Testis (tissue), 2 donors: ENCODE data around the gene TGM2.

Source experiments
- POLR2A ChIP-seq: fragments of 450-650 bp; IDR thresholded peaks from one replicate; pipeline ENCODE4 v1.6.1; 2017; ENCODE audit warnings: antibody characterized with exemption, mild to moderate bottlenecking, moderate library complexity
- TF ChIP-seq, protein P1 (sequence below), 3 experiments: fragments of 450-650 bp in 2 of 3; fragments of 200-600 bp in 1 of 3; sonication (generic) in 1 of 3; IDR thresholded peaks; one replicate each; pipeline ENCODE4 v1.5.1; 2016 to 2019; ENCODE audit warnings: antibody characterized with exemption in 3 of 3, mild to moderate bottlenecking in 2 of 3, moderate library complexity in 1 of 3

DNA sequence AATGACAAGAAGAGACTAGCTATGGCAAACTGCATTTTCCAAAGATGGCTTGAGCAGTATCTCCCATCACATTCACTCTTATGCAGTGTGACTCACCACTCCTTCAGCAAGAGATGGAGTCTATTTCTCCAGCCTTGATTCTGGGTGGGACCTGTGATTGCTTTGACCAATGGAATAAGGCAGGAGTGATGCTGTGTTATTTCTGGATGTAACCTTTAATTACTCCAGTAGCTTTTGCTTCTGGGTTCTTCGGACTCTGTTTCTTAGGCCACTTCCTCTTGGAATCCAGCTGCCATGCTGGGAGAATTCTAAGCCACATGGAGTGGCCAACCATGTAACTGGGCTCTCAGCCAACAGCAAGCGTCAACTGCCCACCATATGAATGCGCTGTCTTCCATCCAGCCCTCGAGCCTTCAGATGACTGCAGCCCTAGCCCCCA lies 50.7 kb downstream of the TGM2 start:
- no peak for TF ChIP-seq POLR2A
- TF ChIP-seq, protein P1, sequence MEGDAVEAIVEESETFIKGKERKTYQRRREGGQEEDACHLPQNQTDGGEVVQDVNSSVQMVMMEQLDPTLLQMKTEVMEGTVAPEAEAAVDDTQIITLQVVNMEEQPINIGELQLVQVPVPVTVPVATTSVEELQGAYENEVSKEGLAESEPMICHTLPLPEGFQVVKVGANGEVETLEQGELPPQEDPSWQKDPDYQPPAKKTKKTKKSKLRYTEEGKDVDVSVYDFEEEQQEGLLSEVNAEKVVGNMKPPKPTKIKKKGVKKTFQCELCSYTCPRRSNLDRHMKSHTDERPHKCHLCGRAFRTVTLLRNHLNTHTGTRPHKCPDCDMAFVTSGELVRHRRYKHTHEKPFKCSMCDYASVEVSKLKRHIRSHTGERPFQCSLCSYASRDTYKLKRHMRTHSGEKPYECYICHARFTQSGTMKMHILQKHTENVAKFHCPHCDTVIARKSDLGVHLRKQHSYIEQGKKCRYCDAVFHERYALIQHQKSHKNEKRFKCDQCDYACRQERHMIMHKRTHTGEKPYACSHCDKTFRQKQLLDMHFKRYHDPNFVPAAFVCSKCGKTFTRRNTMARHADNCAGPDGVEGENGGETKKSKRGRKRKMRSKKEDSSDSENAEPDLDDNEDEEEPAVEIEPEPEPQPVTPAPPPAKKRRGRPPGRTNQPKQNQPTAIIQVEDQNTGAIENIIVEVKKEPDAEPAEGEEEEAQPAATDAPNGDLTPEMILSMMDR (IDR thresholded peaks at IDR 0.05) = no peak
